OCI-LY1 (cell line): Measurements from ENCODE around the gene MEMO1.

Source experiments
- H2AFZ ChIP-seq: fragments of 200-600 bp; sonication (generic), shearing (Covaris generic); 2 replicates; pipeline ENCODE4 v1.6.0; 2014; ENCODE audit warnings: antibody characterized with exemption, mild to moderate bottlenecking, low read length
- H3F3A ChIP-seq: fragments of 200-600 bp; sonication (generic), shearing (Covaris generic); 2 replicates; pipeline ENCODE4 v1.6.0; 2014; ENCODE audit warnings: mild to moderate bottlenecking, antibody characterized with exemption, low read length, moderate library complexity; ENCODE audit not compliant: insufficient read depth
- H3K27ac ChIP-seq: fragments of 200-600 bp; sonication (generic); 2 replicates; pipeline ENCODE4 v1.5.1; 2014; ENCODE audit warnings: low read length, mixed run types, mild to moderate bottlenecking, low read depth; ENCODE audit not compliant: poor library complexity, severe bottlenecking
- H3K27me3 ChIP-seq: fragments of 200-600 bp; sonication (generic); 2 replicates; pipeline ENCODE4 v1.6.0; 2014; ENCODE audit warnings: antibody characterized with exemption, mild to moderate bottlenecking, low read length, moderate library complexity; ENCODE audit not compliant: insufficient read depth
- H3K36me3 ChIP-seq: fragments of 200-600 bp; sonication (generic); 2 replicates; pipeline ENCODE4 v1.6.1; 2014; ENCODE audit warnings: mild to moderate bottlenecking, antibody characterized with exemption, low read length, moderate library complexity, mixed read lengths; ENCODE audit not compliant: insufficient read depth
- H3K4me1 ChIP-seq: fragments of 200-600 bp; sonication (generic); 2 replicates; pipeline ENCODE4 v1.5.1; 2014; ENCODE audit warnings: mild to moderate bottlenecking, low read length, moderate library complexity; ENCODE audit not compliant: insufficient read depth, severe bottlenecking
- H3K4me2 ChIP-seq: fragments of 200-600 bp; sonication (generic), shearing (Covaris generic); 2 replicates; pipeline ENCODE4 v1.6.1; 2014; ENCODE audit warnings: low read length
- H3K4me3 ChIP-seq: fragments of 200-600 bp; sonication (generic); 2 replicates; pipeline ENCODE4 v1.5.1; 2014; ENCODE audit warnings: low read length, low read depth, mild to moderate bottlenecking, mixed read lengths; ENCODE audit not compliant: poor library complexity, severe bottlenecking
- H3K79me2 ChIP-seq: fragments of 200-600 bp; shearing (Covaris generic); 2 replicates; pipeline ENCODE4 v1.6.1; 2016; ENCODE audit warnings: mixed run types, low read length, mixed read lengths; ENCODE audit not compliant: insufficient read depth
- H3K9ac ChIP-seq: fragments of 200-600 bp; sonication (generic), shearing (Covaris generic); 2 replicates; pipeline ENCODE4 v1.6.1; 2014; ENCODE audit warnings: mild to moderate bottlenecking, low read length, mixed read lengths
- H3K9me2 ChIP-seq: fragments of 200-600 bp; sonication (generic), shearing (Covaris generic); 2 replicates; pipeline ENCODE4 v1.6.1; 2014; ENCODE audit warnings: low read depth, mild to moderate bottlenecking, low read length, mixed read lengths
- H3K9me3 ChIP-seq: fragments of 200-600 bp; shearing (Covaris generic); 2 replicates; pipeline ENCODE4 v1.6.1; 2014; ENCODE audit warnings: low read length, mixed read lengths
- H4K20me1 ChIP-seq: fragments of 200-600 bp; sonication (generic), shearing (Covaris generic); 2 replicates; pipeline ENCODE4 v1.6.0; 2016; ENCODE audit warnings: mild to moderate bottlenecking, low read length; ENCODE audit not compliant: insufficient read depth
- CTCF ChIP-seq: fragments of 200-600 bp; sonication (generic), shearing (Covaris generic); IDR thresholded peaks from 2 replicates; pipeline ENCODE4 v1.5.1; 2017; ENCODE audit warnings: mild to moderate bottlenecking, antibody characterized with exemption, low read length, moderate library complexity, mixed read lengths
- EZH2 ChIP-seq: fragments of 200-600 bp; sonication (generic), shearing (Covaris generic); IDR thresholded peaks from 2 replicates; pipeline ENCODE4 v1.8.0; 2017; ENCODE audit warnings: borderline replicate concordance, mixed run types, mild to moderate bottlenecking, antibody characterized with exemption, low read length, moderate library complexity, mixed read lengths

Gene MEMO1

DNA sequence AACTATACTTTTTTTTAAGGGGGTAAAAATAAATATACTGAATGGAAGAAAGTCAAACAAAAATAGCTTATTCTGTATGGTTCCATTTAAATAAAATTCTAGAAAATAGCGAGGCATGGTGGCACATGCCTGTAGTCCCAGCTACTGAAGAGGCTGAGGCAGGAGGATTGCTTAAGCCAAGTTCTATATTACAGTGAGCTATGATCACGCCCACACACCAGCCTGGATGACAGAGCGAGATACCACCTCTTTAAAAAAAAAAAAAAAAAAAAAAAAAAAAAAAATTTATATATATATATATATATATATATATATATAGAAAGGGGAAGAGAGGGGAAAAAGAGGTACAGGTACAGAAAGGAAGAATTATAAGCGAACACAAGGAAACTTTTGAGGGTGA, 77.7 kb downstream of the MEMO1 start:
- Histone ChIP-seq H3F3A (no peaks in the 10 kb centered on the region), H2AFZ (no peak overlapping the region), H3K9ac (no peak overlapping the region), H3K4me1 (no peaks in the 10 kb centered on the region), H3K79me2 (peaks cover 28% of the 10 kb centered on the region), H3K27me3 (no peaks in the 10 kb centered on the region), H3K36me3 (peaks cover 7% of the 10 kb centered on the region; the same call in 1 of the 2 replicates), H3K9me2 (no peaks in the 10 kb centered on the region), H3K27ac (no peak overlapping the region), H3K4me3 (no peak overlapping the region), H4K20me1 (no peaks in the 10 kb centered on the region), H3K4me2 (no peak overlapping the region), H3K9me3 (no peaks in the 10 kb centered on the region)
- TF ChIP-seq CTCF (no peak), EZH2 (no peak)

- no peak overlapping the region for H3K4me2 ChIP-seq
- H3K4me3 ChIP-seq, result no peak overlapping the region
- H3F3A ChIP-seq, result no peaks in the 10 kb centered on the region
- no peaks in the 10 kb centered on the region for H3K4me1 ChIP-seq
- H4K20me1 ChIP-seq, result no peaks in the 10 kb centered on the region
- peaks cover 25% of the 10 kb centered on the region for H3K79me2 ChIP-seq
- H3K9me3 ChIP-seq, result no peaks in the 10 kb centered on the region
- no peak overlapping the region for H2AFZ ChIP-seq
- TF ChIP-seq CTCF (no peak), EZH2 (no peak)
- no peaks in the 10 kb centered on the region for H3K9me2 ChIP-seq
- H3K9ac ChIP-seq, result no peak overlapping the region
- H3K36me3 ChIP-seq, result peaks cover 7% of the 10 kb centered on the region; the same call in 1 of the 2 replicates
- H3K27me3 ChIP-seq, result no peaks in the 10 kb centered on the region
- no peak overlapping the region for H3K27ac ChIP-seq
Measured at GRCh38 chr2:31932589-31932988, 78.2 kb downstream of the MEMO1 start.

- H2AFZ ChIP-seq, result no peak overlapping the region
- H3K27me3 ChIP-seq, result no peaks in the 10 kb centered on the region
- no peak overlapping the region for H3K4me2 ChIP-seq
- TF ChIP-seq EZH2 (no peak), CTCF (no peak)
- peaks cover 19% of the 10 kb centered on the region for H3K79me2 ChIP-seq
- H3K9ac ChIP-seq, result no peak overlapping the region
- H3K4me3 ChIP-seq, result no peak overlapping the region
- H3K4me1 ChIP-seq, result no peaks in the 10 kb centered on the region
- H3K36me3 ChIP-seq, result peaks cover 7% of the 10 kb centered on the region; the same call in 1 of the 2 replicates
- no peaks in the 10 kb centered on the region for H3K9me3 ChIP-seq
- H4K20me1 ChIP-seq, result no peaks in the 10 kb centered on the region
- H3K9me2 ChIP-seq, result no peaks in the 10 kb centered on the region
- no peak overlapping the region for H3K27ac ChIP-seq
- no peaks in the 10 kb centered on the region for H3F3A ChIP-seq
Measured at GRCh38 chr2:31931916-31932315, 78.9 kb downstream of the MEMO1 start.
